SU-DHL-6 (cell line): ENCODE measurements around the gene EIF3D.

Experiments used
- CTCF ChIP-seq: fragments of 200-600 bp; sonication (generic); IDR thresholded peaks from one replicate; pipeline ENCODE4 v1.5.1; 2017; ENCODE audit warnings: antibody characterized with exemption, mild to moderate bottlenecking, low read length, moderate library complexity; ENCODE audit not compliant: insufficient read depth, poor library complexity, severe bottlenecking
- EZH2phosphoT487 ChIP-seq: fragments of 200-600 bp; sonication (generic), shearing (Covaris generic); conservative IDR thresholded peaks from 2 replicates; pipeline ENCODE4 v1.6.1; 2018; ENCODE audit warnings: mild to moderate bottlenecking, antibody characterized with exemption, low read length, moderate library complexity, mixed read lengths

GRCh38 chr22:36491155-36491554 lies 37.8 kb downstream of the EIF3D start:
- no peak for TF ChIP-seq CTCF
- TF ChIP-seq EZH2phosphoT487 = no peak
